Gastrocnemius medialis (tissue), 4 donors: ENCODE data around the gene RDH5.

Experiments used
- POLR2A ChIP-seq, 2 donors: fragments of 450-650 bp; IDR thresholded peaks; one replicate each; pipeline ENCODE4 v1.6.1; 2017; ENCODE audit warnings: antibody characterized with exemption in 2 of 2, mild to moderate bottlenecking in 2 of 2, moderate library complexity in 2 of 2
- TF ChIP-seq, protein P1 (sequence below), 5 experiments: fragments of 450-650 bp in 3 of 5; fragments of 200-600 bp in 2 of 5; sonication (generic) in 2 of 5; IDR thresholded peaks in 4 of 5; conservative IDR thresholded peaks in 1 of 5; 1 replicate in 4 of 5; 2 replicates in 1 of 5; pipeline ENCODE4 v1.5.1; 2016 to 2019; ENCODE audit warnings: antibody characterized with exemption in 5 of 5, mild to moderate bottlenecking in 3 of 5, moderate library complexity in 3 of 5

DNA sequence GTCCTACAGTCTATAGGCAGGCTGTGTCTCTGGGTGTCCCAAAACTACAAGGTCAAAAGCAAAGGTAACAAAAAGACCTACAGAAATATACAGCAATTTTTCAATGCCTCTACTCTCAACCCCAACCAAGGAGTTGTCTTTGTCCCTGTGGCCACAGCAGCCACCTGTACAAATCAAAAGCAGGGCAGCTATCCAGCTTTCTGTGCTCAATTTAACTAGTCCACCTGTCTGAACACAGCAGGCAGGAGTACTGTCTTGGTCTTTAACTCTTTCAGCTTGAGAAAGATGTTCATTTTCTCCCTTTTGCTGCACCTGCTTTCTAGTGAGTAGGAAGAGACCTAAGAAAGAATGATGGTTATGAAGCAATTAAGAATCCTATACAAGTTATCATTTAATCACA is 42.5 kb downstream of the RDH5 start:
- TF ChIP-seq POLR2A (IDR thresholded peaks at IDR 0.05): no peak
- TF ChIP-seq, protein P1, sequence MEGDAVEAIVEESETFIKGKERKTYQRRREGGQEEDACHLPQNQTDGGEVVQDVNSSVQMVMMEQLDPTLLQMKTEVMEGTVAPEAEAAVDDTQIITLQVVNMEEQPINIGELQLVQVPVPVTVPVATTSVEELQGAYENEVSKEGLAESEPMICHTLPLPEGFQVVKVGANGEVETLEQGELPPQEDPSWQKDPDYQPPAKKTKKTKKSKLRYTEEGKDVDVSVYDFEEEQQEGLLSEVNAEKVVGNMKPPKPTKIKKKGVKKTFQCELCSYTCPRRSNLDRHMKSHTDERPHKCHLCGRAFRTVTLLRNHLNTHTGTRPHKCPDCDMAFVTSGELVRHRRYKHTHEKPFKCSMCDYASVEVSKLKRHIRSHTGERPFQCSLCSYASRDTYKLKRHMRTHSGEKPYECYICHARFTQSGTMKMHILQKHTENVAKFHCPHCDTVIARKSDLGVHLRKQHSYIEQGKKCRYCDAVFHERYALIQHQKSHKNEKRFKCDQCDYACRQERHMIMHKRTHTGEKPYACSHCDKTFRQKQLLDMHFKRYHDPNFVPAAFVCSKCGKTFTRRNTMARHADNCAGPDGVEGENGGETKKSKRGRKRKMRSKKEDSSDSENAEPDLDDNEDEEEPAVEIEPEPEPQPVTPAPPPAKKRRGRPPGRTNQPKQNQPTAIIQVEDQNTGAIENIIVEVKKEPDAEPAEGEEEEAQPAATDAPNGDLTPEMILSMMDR (IDR thresholded peaks at IDR 0.05 in 4 of 5, conservative IDR thresholded peaks at IDR 0.05 in 1 of 5): no peak
